Mucosa of rectum (tissue), 2 donors: ENCODE measurements around the gene ARID5B.

Experiments
- H3K27ac ChIP-seq, 2 donors: one replicate each; pipeline ENCODE4 v1.7.0; 2013; ENCODE audit warnings: inconsistent platforms in 2 of 2, low read depth in 2 of 2, low read length in 2 of 2
- H3K27me3 ChIP-seq, 2 donors: one replicate each; pipeline ENCODE4 v1.7.0; 2013; ENCODE audit warnings: low read length in 2 of 2; ENCODE audit not compliant: control insufficient read depth in 2 of 2, insufficient read depth in 2 of 2
- H3K36me3 ChIP-seq, 2 donors: one replicate each; pipeline ENCODE4 v1.7.0; 2013; ENCODE audit warnings: low read length in 2 of 2; ENCODE audit not compliant: control insufficient read depth in 2 of 2, insufficient read depth in 2 of 2
- H3K4me1 ChIP-seq, 2 donors: one replicate each; pipeline ENCODE4 v1.7.0; 2013; ENCODE audit warnings: low read length in 2 of 2, mild to moderate bottlenecking in 1 of 2; ENCODE audit not compliant: control insufficient read depth in 2 of 2, insufficient read depth in 2 of 2
- H3K4me3 ChIP-seq, 2 donors: one replicate each; pipeline ENCODE4 v1.7.0; 2013; ENCODE audit warnings: low read length in 2 of 2
- H3K9ac ChIP-seq, 2 donors: one replicate each; pipeline ENCODE4 v1.7.0; 2013; ENCODE audit warnings: low read length in 2 of 2, low read depth in 1 of 2, mild to moderate bottlenecking in 1 of 2
- H3K9me3 ChIP-seq, 2 donors: one replicate each; pipeline ENCODE4 v1.7.0; 2013; ENCODE audit warnings: low read length in 2 of 2; ENCODE audit not compliant: control insufficient read depth in 2 of 2
- donor health status: healthy.
- donor health status: Normal muscosa, but diverticular disease.

The ARID5B gene

DNA sequence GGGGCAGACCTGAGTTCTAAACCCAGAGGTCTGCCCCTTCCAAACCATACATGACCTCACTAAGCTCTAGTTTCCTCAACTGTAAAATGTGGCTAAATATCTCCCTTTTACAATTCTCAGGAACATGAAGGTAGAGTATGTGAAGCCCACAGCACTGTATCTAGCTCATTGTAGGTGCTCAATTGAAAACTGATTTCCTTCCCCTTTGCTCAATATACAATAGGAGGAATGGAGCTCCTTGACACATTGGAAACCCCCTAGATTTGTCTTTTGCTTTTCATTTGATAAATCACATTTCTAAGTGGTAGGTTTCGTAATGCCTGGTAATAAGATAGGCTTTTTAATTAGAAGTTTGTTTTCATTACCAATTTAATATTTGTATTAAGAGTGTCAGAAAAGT lies 153.3 kb downstream of the ARID5B start:
- Histone ChIP-seq H3K27me3 (no peaks in the 10 kb centered on the region), H3K9me3 (no peaks in the 10 kb centered on the region), H3K4me3 (peak overlapping the region in 1 of 2 donors; percentile 10), H3K9ac (no peak overlapping the region), H3K27ac (peak overlapping the region in 1 of 2 donors; percentile 11), H3K4me1 (peaks cover 15 to 34% of the 10 kb centered on the region in 2 donors), H3K36me3 (peaks cover 13 to 20% of the 10 kb centered on the region in 2 donors)

- peaks cover 16 to 23% of the 10 kb centered on the region in 2 donors for H3K36me3 ChIP-seq
- no peak overlapping the region for H3K9ac ChIP-seq
- no peaks in the 10 kb centered on the region for H3K9me3 ChIP-seq
- peak overlapping the region in 1 of 2 donors; percentile 44 for H3K27ac ChIP-seq
- H3K27me3 ChIP-seq, result no peaks in the 10 kb centered on the region
- no peak overlapping the region for H3K4me3 ChIP-seq
- peaks cover 15 to 34% of the 10 kb centered on the region in 2 donors for H3K4me1 ChIP-seq
Observed at GRCh38 chr10:62056219-62056618, 154.7 kb downstream of the ARID5B start.

DNA sequence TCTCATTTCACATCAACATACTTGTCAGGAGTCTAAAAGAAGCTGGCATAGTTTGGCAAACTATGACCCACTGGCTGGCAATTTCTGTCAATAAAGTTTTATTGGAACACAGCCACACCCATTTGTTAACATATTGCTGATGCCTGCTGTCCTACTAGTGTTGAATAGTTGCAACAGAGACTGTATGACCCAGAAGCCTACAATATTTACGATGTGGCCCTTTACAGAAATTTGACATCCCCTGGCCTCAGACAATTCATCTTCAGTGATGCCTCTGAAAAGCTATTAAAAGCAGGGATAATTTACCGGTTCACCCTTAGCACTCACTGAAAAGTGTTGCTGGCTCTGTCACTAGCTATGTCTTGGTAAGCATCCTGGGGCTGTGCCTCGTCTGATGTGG lies 155.2 kb downstream of the ARID5B start:
- no peaks in the 10 kb centered on the region for H3K9me3 ChIP-seq
- H3K9ac ChIP-seq, result no peak overlapping the region
- H3K36me3 ChIP-seq, result peaks cover 16 to 28% of the 10 kb centered on the region in 2 donors
- no peaks in the 10 kb centered on the region for H3K27me3 ChIP-seq
- H3K27ac ChIP-seq, result peak overlapping the region; percentile 33 to 44
- no peak overlapping the region for H3K4me3 ChIP-seq
- peaks cover 15 to 31% of the 10 kb centered on the region in 2 donors for H3K4me1 ChIP-seq

DNA sequence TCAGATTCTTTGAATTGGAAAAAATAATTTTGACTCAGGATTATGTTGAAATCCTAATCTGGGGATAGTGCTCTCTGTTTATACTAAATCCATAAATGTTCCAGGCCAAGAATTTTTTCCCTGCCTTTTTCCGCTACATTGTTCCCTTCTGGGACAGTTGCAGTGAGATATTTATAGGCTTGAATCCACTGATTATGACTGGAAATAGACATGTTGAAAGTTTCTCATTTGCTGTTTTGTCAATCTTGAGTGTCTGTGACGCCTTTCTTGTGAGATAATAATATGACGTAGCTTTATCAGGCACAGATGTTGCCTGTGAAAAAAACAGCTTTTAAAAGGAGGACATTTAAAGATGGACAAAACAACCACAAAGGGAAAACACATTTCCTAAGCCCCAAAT lies 155.9 kb downstream of the ARID5B start:
- H3K9me3 ChIP-seq, result no peaks in the 10 kb centered on the region
- peak overlapping the region; percentile 33 to 44 for H3K27ac ChIP-seq
- no peak overlapping the region for H3K9ac ChIP-seq
- no peaks in the 10 kb centered on the region for H3K27me3 ChIP-seq
- H3K36me3 ChIP-seq, result peaks cover 13 to 25% of the 10 kb centered on the region in 2 donors
- H3K4me1 ChIP-seq, result peaks cover 12 to 30% of the 10 kb centered on the region in 2 donors
- H3K4me3 ChIP-seq, result no peak overlapping the region

GRCh38 chr10:62057850-62058249 lies 156.4 kb downstream of the ARID5B start:
- peaks cover 12 to 30% of the 10 kb centered on the region in 2 donors for H3K4me1 ChIP-seq
- no peak overlapping the region for H3K9ac ChIP-seq
- no peaks in the 10 kb centered on the region for H3K27me3 ChIP-seq
- H3K36me3 ChIP-seq, result peaks cover 8 to 20% of the 10 kb centered on the region in 2 donors
- H3K9me3 ChIP-seq, result no peaks in the 10 kb centered on the region
- H3K27ac ChIP-seq, result peak overlapping the region; percentile 16 to 33
- H3K4me3 ChIP-seq, result no peak overlapping the region

DNA sequence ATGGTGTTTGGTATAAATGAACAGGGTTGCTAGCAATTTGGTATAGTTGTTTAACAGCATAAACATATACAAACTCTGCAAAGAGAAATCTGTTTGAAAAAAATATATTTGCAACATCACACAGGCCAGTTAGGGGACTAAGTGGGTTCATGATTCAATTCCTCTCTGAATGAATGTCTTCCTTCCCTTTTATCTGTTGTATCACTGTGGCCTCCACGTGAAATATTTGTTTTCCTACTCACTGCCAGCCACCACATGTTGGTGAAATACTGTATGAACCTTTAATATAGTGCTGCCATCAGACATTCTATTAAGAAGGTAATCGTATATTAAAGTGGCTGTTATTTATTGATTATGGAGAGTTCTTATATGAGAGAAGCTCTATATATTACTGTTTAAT lies 157.0 kb downstream of the ARID5B start:
- Histone ChIP-seq H3K4me3 (no peak overlapping the region), H3K27ac (no peak overlapping the region), H3K36me3 (peaks cover 3 to 14% of the 10 kb centered on the region in 2 donors), H3K27me3 (no peaks in the 10 kb centered on the region), H3K9me3 (no peaks in the 10 kb centered on the region), H3K9ac (no peak overlapping the region), H3K4me1 (peaks cover 12 to 30% of the 10 kb centered on the region in 2 donors)

DNA sequence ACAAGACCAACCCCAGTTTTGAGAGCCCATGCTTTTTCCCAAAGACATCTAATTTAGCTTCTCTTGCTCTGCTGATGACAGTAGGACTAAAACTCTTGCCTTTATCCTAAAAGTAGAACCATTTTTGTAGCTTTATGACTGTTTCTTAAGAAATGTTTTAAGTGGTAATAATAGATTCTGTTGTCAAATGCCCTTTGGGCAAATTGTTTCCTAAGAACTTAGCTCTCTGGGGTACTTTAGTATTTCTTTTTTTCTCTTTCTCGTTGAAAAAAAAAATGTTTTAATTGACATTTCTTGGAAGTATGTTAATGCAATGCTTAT lies 157.4 kb downstream of the ARID5B start:
- no peaks in the 10 kb centered on the region for H3K27me3 ChIP-seq
- H3K36me3 ChIP-seq, result peaks cover 7 to 14% of the 10 kb centered on the region in 2 donors
- H3K27ac ChIP-seq, result peak overlapping the region in 1 of 2 donors; percentile 32
- H3K9me3 ChIP-seq, result no peaks in the 10 kb centered on the region
- peaks cover 12 to 29% of the 10 kb centered on the region in 2 donors for H3K4me1 ChIP-seq
- H3K9ac ChIP-seq, result no peak overlapping the region
- H3K4me3 ChIP-seq, result peak overlapping the region in 1 of 2 donors; percentile 3

GRCh38 chr10:62059217-62059920 lies 157.9 kb downstream of the ARID5B start:
- Histone ChIP-seq H3K36me3 (peaks cover 7 to 14% of the 10 kb centered on the region in 2 donors), H3K4me1 (peaks cover 12 to 26% of the 10 kb centered on the region in 2 donors), H3K4me3 (peak overlapping the region; percentile 3 to 4), H3K27ac (peak overlapping the region; percentile 12 to 32), H3K9me3 (no peaks in the 10 kb centered on the region), H3K9ac (no peak overlapping the region), H3K27me3 (no peaks in the 10 kb centered on the region)

GRCh38 chr10:62062028-62062427 lies 160.5 kb downstream of the ARID5B start:
- Histone ChIP-seq H3K9me3 (no peaks in the 10 kb centered on the region), H3K36me3 (peaks cover 7 to 19% of the 10 kb centered on the region in 2 donors), H3K27ac (no peak overlapping the region), H3K4me1 (peaks cover 12 to 19% of the 10 kb centered on the region in 2 donors), H3K9ac (no peak overlapping the region), H3K4me3 (no peak overlapping the region), H3K27me3 (no peaks in the 10 kb centered on the region)

GRCh38 chr10:62062752-62063512 lies 161.4 kb downstream of the ARID5B start:
- no peaks in the 10 kb centered on the region for H3K9me3 ChIP-seq
- no peaks in the 10 kb centered on the region for H3K27me3 ChIP-seq
- no peak overlapping the region for H3K4me3 ChIP-seq
- H3K36me3 ChIP-seq, result peaks cover 7 to 19% of the 10 kb centered on the region in 2 donors
- no peak overlapping the region for H3K9ac ChIP-seq
- peaks cover 11 to 15% of the 10 kb centered on the region in 2 donors for H3K4me1 ChIP-seq
- no peak overlapping the region for H3K27ac ChIP-seq
